Endodermal cell (in vitro differentiated cells): ENCODE results near the gene GFPT2. TPM values are rescaled to one million over a fixed set of nuclear protein-coding genes. Genes with fewer than 3 reads are reported as not detected.

Experiments used
- DNase-seq: peaks from one replicate; pipeline ENCODE4 v3.0.0-alpha.2; 2017
- H3K27ac ChIP-seq: 2 replicates; pipeline ENCODE4 v1.5.1; 2013; ENCODE audit warnings: mild to moderate bottlenecking, low read depth, low read length, moderate library complexity
- H3K27me3 ChIP-seq: 2 replicates; pipeline ENCODE4 v1.6.1; 2013; ENCODE audit warnings: mild to moderate bottlenecking, low read length, moderate library complexity; ENCODE audit not compliant: insufficient read depth, control insufficient read depth, poor library complexity, severe bottlenecking
- H3K36me3 ChIP-seq: 2 replicates; pipeline ENCODE4 v1.7.0; 2013; ENCODE audit warnings: mild to moderate bottlenecking, low read length, moderate library complexity; ENCODE audit not compliant: control insufficient read depth, insufficient read depth
- H3K4me1 ChIP-seq: one replicate; pipeline ENCODE4 v1.7.0; 2013; ENCODE audit warnings: low read length; ENCODE audit not compliant: control insufficient read depth, insufficient read depth
- H3K4me3 ChIP-seq: 2 replicates; pipeline ENCODE4 v1.5.1; 2013; ENCODE audit warnings: mild to moderate bottlenecking, low read length, moderate library complexity
- H3K9ac ChIP-seq: 2 replicates; pipeline ENCODE4 v1.6.1; 2013; ENCODE audit warnings: mild to moderate bottlenecking, low read length, moderate library complexity; ENCODE audit not compliant: poor library complexity, severe bottlenecking; ENCODE audit errors: extremely low read depth
- H3K9me3 ChIP-seq: 2 replicates; pipeline ENCODE4 v1.6.1; 2013; ENCODE audit warnings: mild to moderate bottlenecking, low read length, moderate library complexity; ENCODE audit not compliant: control insufficient read depth
- H3K27ac Mint-ChIP-seq: 2 replicates; pipeline ENCODE4 v1.8.0; 2020; ENCODE audit warnings: mixed read lengths
- H3K27me3 Mint-ChIP-seq: 2 replicates; pipeline ENCODE4 v1.8.0; 2021; ENCODE audit warnings: mild to moderate bottlenecking, mixed read lengths; ENCODE audit not compliant: insufficient read depth
- H3K36me3 Mint-ChIP-seq: 2 replicates; pipeline ENCODE4 v1.8.0; 2020; ENCODE audit warnings: low read depth, mixed read lengths
- H3K4me1 Mint-ChIP-seq: 2 replicates; pipeline ENCODE4 v1.8.0; 2020; ENCODE audit warnings: mixed read lengths
- H3K4me3 Mint-ChIP-seq: 2 replicates; pipeline ENCODE4 v1.8.0; 2020; ENCODE audit warnings: mild to moderate bottlenecking, moderate library complexity, mixed read lengths
- H3K9me3 Mint-ChIP-seq: 2 replicates; pipeline ENCODE4 v1.8.0; 2020; ENCODE audit warnings: mild to moderate bottlenecking, mixed read lengths
- CTCF ChIP-seq: fragments of 200-600 bp; sonication (generic); conservative IDR thresholded peaks from 2 replicates; pipeline ENCODE4 v1.5.0; 2021; ENCODE audit warnings: antibody characterized with exemption, mild to moderate bottlenecking
- WGBS, 2 experiments: methylation state at CpG; one replicate each; pipeline versions ENCODE4 v1.1.5 to v1.1.7; 2013; ENCODE audit warnings: missing lambda C conversion rate in 2 of 2, mixed read lengths in 1 of 2; ENCODE audit not compliant: insufficient coverage in 1 of 2, insufficient read length in 1 of 2; 5-methylcytosine and 5-hydroxymethylcytosine counted together
- total RNA-seq, 2 donors: library from RNA; stranded (reverse); fragmentation: NEBNext Ultra II Directional in 1 of 2; extraction: Animal tissue kit (Norgen Biotek cat#: 25700) in 1 of 2; gene quantifications; 2 replicates in 1 of 2; 3 replicates in 1 of 2; pipeline ENCODE4 v1.2.1, GENCODE V29; 2021

Gene GFPT2
- total RNA-seq, 2 donors from 2014 or later = 19.5 to 37.3 TPM

DNA sequence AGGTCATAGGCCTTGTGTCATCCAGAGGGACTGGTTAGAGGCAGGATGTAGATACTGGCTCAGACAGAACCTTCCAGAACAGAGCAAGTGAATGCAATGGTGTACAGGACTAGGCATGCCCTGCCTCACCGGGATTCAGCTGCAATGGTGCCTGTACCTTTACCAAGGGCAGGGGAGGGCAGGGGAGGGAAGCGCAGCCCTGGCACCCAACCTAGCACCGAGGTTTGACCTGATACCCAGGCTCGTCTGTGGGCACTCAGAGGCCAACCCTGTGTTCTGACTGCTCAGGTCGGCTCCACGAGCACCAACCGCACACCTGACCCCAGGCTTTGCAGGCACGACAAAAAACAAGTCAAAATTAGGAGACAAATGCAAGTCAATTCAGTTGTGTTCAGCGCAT, 47.3 kb upstream of the GFPT2 start:
- no peaks in the 10 kb centered on the region for H3K27me3 ChIP-seq
- H3K4me1 Mint-ChIP-seq = no peaks in the 10 kb centered on the region
- no peak overlapping the region for H3K9ac ChIP-seq
- H3K4me3 ChIP-seq = no peak overlapping the region
- H3K27ac ChIP-seq = no peak overlapping the region
- 82 to 92% methylated on average over 6 to 9 of the region's 9 CpGs for WGBS, 2 experiments
- H3K4me1 ChIP-seq = no peaks in the 10 kb centered on the region
- no peaks in the 10 kb centered on the region for H3K27me3 Mint-ChIP-seq
- no peak overlapping the region for H3K4me3 Mint-ChIP-seq
- no peaks in the 10 kb centered on the region for H3K36me3 Mint-ChIP-seq
- H3K9me3 ChIP-seq = no peaks in the 10 kb centered on the region
- DNase-seq = no peak
- peaks cover 12% of the 10 kb centered on the region for H3K9me3 Mint-ChIP-seq
- no peak for TF ChIP-seq CTCF
- no peak overlapping the region for H3K27ac Mint-ChIP-seq
- no peaks in the 10 kb centered on the region for H3K36me3 ChIP-seq

DNA sequence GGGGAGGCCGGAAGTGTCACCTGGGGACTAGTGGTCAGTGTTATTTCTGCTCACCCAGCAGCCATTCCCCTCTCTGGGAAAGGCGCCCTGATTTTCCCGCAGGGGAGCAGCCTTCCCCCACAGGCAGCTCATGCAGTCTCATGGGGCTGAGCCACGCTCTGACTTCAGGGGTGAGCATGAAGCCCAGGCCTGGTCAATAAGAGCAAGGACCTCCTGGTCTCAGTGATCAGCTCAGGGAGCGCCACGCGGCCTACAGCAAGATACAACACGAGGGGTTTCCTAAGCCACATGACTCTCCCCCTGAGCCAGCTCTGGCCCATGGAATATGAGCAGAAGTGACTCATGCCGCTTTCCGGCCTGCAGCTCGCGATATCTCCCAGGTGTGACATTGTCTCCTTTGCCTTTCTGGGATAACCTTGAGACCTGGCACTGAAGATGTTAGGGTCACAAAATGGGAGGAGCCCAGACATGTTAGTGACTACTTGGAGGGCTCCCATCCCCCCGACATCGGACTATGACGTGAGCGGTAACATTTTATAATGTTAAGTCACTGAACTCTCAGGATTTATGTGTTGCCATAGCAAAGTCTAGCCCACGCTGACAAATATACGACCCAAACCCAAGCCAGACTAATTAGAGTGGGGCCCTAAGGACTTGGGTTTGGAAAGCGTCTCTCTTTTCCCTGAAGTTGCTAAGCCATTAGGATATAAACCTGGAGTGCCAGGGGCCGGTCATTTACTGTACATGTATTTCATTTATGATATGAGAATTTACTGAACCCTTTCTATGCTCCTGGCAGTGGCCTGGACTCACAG, 46.5 kb upstream of the GFPT2 start:
- no peaks in the 10 kb centered on the region for H3K27me3 Mint-ChIP-seq
- no peaks in the 10 kb centered on the region for H3K36me3 Mint-ChIP-seq
- Histone ChIP-seq H3K27ac (no peak overlapping the region), H3K4me1 (no peaks in the 10 kb centered on the region), H3K9me3 (no peaks in the 10 kb centered on the region), H3K9ac (no peak overlapping the region), H3K36me3 (no peaks in the 10 kb centered on the region), H3K27me3 (no peaks in the 10 kb centered on the region), H3K4me3 (no peak overlapping the region)
- WGBS, 2 experiments = 92 to 96% methylated on average over 19 to 20 of the region's 20 CpGs
- H3K4me1 Mint-ChIP-seq = no peaks in the 10 kb centered on the region
- H3K27ac Mint-ChIP-seq = no peak overlapping the region
- no peak for DNase-seq
- no peak for TF ChIP-seq CTCF
- H3K4me3 Mint-ChIP-seq = no peak overlapping the region
- peaks cover 12% of the 10 kb centered on the region for H3K9me3 Mint-ChIP-seq

DNA sequence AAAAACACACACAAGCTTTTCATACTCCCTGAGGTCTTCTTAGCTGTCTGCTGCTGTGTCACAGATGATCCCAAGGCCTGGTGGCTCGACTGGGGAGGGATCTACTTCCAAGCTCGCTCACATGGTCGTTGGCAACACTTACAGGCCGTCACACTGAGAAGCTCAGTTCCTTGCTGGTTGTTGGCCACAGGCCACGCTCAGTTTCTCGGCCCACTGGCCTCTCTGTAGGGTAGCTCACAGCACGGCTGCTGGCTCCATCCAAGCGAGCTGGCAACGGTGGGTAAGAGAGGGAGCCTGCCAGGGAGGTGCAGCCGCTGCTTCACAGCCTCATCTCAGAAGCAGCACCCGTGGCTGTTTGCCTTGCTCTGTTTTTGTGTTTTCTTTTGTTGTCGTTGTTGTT, 43.8 kb upstream of the GFPT2 start:
- no peaks in the 10 kb centered on the region for H3K4me1 Mint-ChIP-seq
- Histone ChIP-seq H3K9me3 (no peaks in the 10 kb centered on the region), H3K36me3 (no peaks in the 10 kb centered on the region), H3K27me3 (no peaks in the 10 kb centered on the region), H3K9ac (no peak overlapping the region), H3K4me1 (no peaks in the 10 kb centered on the region), H3K4me3 (no peak overlapping the region), H3K27ac (no peak overlapping the region)
- 87 to 92% methylated on average over 11 to 12 of the region's 12 CpGs for WGBS, 2 experiments
- peaks cover 8% of the 10 kb centered on the region for H3K9me3 Mint-ChIP-seq
- no peak overlapping the region for H3K4me3 Mint-ChIP-seq
- no peak overlapping the region for H3K27ac Mint-ChIP-seq
- no peak for TF ChIP-seq CTCF
- H3K27me3 Mint-ChIP-seq = no peaks in the 10 kb centered on the region
- H3K36me3 Mint-ChIP-seq = no peaks in the 10 kb centered on the region
- no peak for DNase-seq
